ENCODE measurements around the gene FAM81A. TPM values are rescaled to one million over a fixed set of nuclear protein-coding genes. Genes with fewer than 3 reads are reported as not detected.

Gene FAM81A
- polyA plus RNA-seq, 2 of the 4 experiments (the other 2 are of a cell fraction), result 13.1 to 15.1 TPM

DNA sequence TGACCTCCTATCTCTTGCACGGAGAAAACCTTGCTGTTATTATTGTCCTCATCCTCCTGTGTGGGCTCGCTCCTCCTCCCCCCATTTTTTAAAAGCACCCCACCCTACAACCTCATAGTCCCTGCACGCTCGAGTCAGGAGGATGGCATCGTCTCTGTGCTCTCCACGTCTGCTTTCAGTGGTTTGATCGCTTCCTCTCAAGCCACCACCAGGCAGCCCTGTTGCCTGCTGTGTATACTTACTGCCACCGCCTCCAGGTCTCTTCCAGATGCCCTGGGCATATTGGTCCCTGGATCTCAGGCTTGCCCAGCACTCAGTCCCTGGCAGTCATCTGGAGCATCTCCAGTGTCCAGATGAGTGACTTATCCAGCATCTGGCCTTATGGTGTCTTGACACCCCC is 131.5 kb downstream of the FAM81A start:
- DNase-seq (ENCODE audit: low read depth in 1 of 2, low spot score in 1 of 2) (no peak), FAIRE-seq (no peak), ATAC-seq (peak; percentile 51; a peak in 3 of 6 replicates)
- peaks cover 18% of the 10 kb centered on the region for H3K9me3 ChIP-seq
- ChIA-PET POLR2A (no interaction called here), CTCF (interaction anchor here (0.9 to 3.5 kb wide), 5 partner anchors 14 to 55 kb away, joined by 3 to 10 read pairs (median 4); no protein-coding TSS in a partner anchor)
- TF ChIP-seq POLR2A (IDR thresholded peaks at IDR 0.05; ENCODE audit: low read length) (no peak), ATOH8 (CRISPR knock-in tag; IDR thresholded peaks at IDR 0.05; ENCODE audit: low read depth) (no peak), NFE2L2 (conservative IDR thresholded peaks at IDR 0.05; ENCODE audit: low read length) (no peak)
- H3K4me2 ChIP-seq, result peak overlapping the region; percentile 42; the same call in 2 of the 3 replicates
- WGBS (ENCODE audit: missing lambda C conversion rate), result 93% methylated on average over 8 of the region's 8 CpGs
- H3K27ac ChIP-seq, result peak overlapping the region; percentile 13 to 68
- no peak overlapping the region for H3K4me3 ChIP-seq
- peaks cover 41% of the 10 kb centered on the region for H3K4me1 ChIP-seq

DNA sequence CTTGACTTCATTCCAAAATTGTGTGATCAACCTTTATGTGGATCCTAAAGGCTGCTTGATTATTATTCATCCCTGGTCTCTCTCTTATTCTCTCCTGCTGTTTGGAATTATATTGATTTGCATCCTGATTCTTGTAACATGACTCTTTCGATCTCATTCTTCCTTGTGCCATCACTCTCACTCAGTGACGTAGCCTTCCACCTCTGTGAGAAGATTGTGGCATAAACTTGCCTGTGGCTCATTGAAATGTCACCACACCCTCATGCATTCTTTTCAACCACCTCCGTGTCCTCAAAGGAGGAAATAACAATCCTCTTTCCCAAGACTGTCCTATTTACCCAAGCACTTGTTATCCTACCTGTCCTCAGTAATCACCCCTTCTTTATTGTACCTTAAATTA is 132.3 kb downstream of the FAM81A start:
- no peak for FAIRE-seq
- ChIA-PET CTCF (interaction anchor here (0.9 to 3.5 kb wide), 3 partner anchors 27 to 54 kb away, joined by 3 to 10 read pairs (median 4); no protein-coding TSS in a partner anchor), POLR2A (no interaction called here)

DNA sequence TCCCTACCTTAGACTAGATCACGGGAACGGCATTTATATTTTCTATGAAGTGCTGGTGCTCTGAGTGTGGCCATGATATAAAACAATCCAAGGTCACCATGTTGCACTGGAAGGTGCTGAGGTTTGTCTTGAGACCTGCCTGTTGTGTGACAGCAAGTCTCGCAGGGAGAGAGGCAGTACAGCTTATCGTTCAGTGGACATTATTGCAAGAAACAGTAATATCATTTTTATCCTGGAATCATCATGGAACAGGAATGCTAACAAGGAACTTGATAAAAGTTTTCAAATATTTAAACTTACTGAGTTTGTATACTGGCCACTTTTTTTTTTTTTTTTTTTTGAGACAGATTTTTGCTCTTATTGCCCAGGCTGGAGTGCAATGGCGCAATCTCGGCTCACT is 133.6 kb downstream of the FAM81A start:
- no peak for ATAC-seq
- peaks cover 40% of the 10 kb centered on the region for H3K4me1 ChIP-seq
- no peaks in the 10 kb centered on the region for H3K9me3 ChIP-seq
- ChIA-PET POLR2A (no interaction called here), CTCF (interaction anchor here (0.6 to 1.2 kb wide), 4 partner anchors 9 to 82 kb away, joined by 3 to 6 read pairs (median 4); no protein-coding TSS in a partner anchor)
- no peak for DNase-seq (ENCODE audit: low read depth in 1 of 2, low spot score in 1 of 2)
- 90% methylated on average over 6 of the region's 6 CpGs for WGBS (ENCODE audit: missing lambda C conversion rate)
- no peak overlapping the region for H3K4me3 ChIP-seq
- H3K4me2 ChIP-seq, result no peak overlapping the region
- H3K27ac ChIP-seq, result peak overlapping the region; percentile 5 to 13; a peak in 1 of 6 replicates
- TF ChIP-seq ZC3H11A (IDR thresholded peaks at IDR 0.05) (no peak), EHF (CRISPR knock-in tag; IDR thresholded peaks at IDR 0.05) (peak; percentile 39; the same call in 1 of the 2 replicates), HOXB13 (CRISPR knock-in tag; IDR thresholded peaks at IDR 0.05; ENCODE audit: low read depth) (0 out of 2 replicates have a peak, but pooled peaks have one; percentile 35)
- no peak for FAIRE-seq

More for the DNA sequence above, 132.3 kb downstream of the FAM81A start:
- no peak for TF ChIP-seq FOSL2 (IDR thresholded peaks at IDR 0.05)
- peak; percentile 74 for TF ChIP-seq FOSL2 (CRISPR knock-in tag; IDR thresholded peaks at IDR 0.05)
- TF ChIP-seq HOXB5 (CRISPR knock-in tag; IDR thresholded peaks at IDR 0.05), result 0 out of 2 replicates have a peak, but pooled peaks have one; percentile 16
- no peak for TF ChIP-seq KDM5A (IDR thresholded peaks at IDR 0.05)
- no peak for TF ChIP-seq HES2 (IDR thresholded peaks at IDR 0.05)
- peak; percentile 20; the same call in 1 of the 2 replicates for TF ChIP-seq GATA3 (IDR thresholded peaks at IDR 0.05; ENCODE audit: borderline replicate concordance)
- ATAC-seq (peak; percentile 78 to 80), DNase-seq (ENCODE audit: low read depth in 1 of 2, low spot score in 1 of 2) (peak; percentile 65 to 95)
- H3K9me3 ChIP-seq, result peaks cover 12% of the 10 kb centered on the region
- H3K4me1 ChIP-seq, result peaks cover 41% of the 10 kb centered on the region
- WGBS (ENCODE audit: missing lambda C conversion rate), result 10% methylated on average over 3 of the region's 3 CpGs
- H3K4me3 ChIP-seq, result no peak overlapping the region
- peak overlapping the region; percentile 13 to 68; a peak in 5 of 6 replicates for H3K27ac ChIP-seq
- H3K4me2 ChIP-seq, result peak overlapping the region; percentile 42

Small RNA genes within 50 kb of the gene (small RNA-seq; reads per million reads assigned to genes)
- 0 reads per million in 6 experiments for gene RF00019

Other genes starting within 250 kb of the FAM81A start
- gene LDHAL6B, start 231.3 kb upstream of the FAM81A start, polyA plus RNA-seq (2011; rRNA removed), result not detected in 2 replicates
- not detected in 3 replicates for gene LDHAL6B, start 231.3 kb upstream of the FAM81A start, polyA plus RNA-seq (2017; fragmentation: RNase III; extraction: RNeasy Plus Mini Kit Qiagen cat#74134 plus additional on column Dnase treatment)
- gene MYO1E, start 65.3 kb upstream of the FAM81A start, polyA plus RNA-seq (2011; rRNA removed), result 451 and 497 TPM in 2 replicates
- gene MYO1E, start 65.3 kb upstream of the FAM81A start, polyA plus RNA-seq (2017; fragmentation: RNase III; extraction: RNeasy Plus Mini Kit Qiagen cat#74134 plus additional on column Dnase treatment), result 168 to 202 TPM (median 181 TPM) in 3 replicates
- 134 and 153 TPM in 2 replicates for gene GCNT3, start 173.6 kb downstream of the FAM81A start, polyA plus RNA-seq (2011; rRNA removed)
- 61.4 to 69.2 TPM (median 62.7 TPM) in 3 replicates for gene GCNT3, start 173.6 kb downstream of the FAM81A start, polyA plus RNA-seq (2017; fragmentation: RNase III; extraction: RNeasy Plus Mini Kit Qiagen cat#74134 plus additional on column Dnase treatment)
- gene GTF2A2, start 219.3 kb downstream of the FAM81A start, polyA plus RNA-seq (2011; rRNA removed), result 137 and 220 TPM in 2 replicates
- gene GTF2A2, start 219.3 kb downstream of the FAM81A start, polyA plus RNA-seq (2017; fragmentation: RNase III; extraction: RNeasy Plus Mini Kit Qiagen cat#74134 plus additional on column Dnase treatment), result 259 to 282 TPM (median 267 TPM) in 3 replicates